Cardiac muscle cell (in vitro differentiated cells and primary cell): ENCODE data around the gene SLC9A3. TPM values are rescaled to one million over a fixed set of nuclear protein-coding genes. Genes with fewer than 3 reads are reported as not detected.

ENCODE experiments used
- DNase-seq, 2 donors: peaks; one replicate each; pipeline versions ENCODE4 v3.0.0 to v3.0.0-alpha.2; 2010 to 2017; ENCODE audit warnings: low read depth in 1 of 2, low spot score in 1 of 2
- H3K27ac ChIP-seq: fragments of 200-600 bp; sonication (generic); 2 replicates; pipeline ENCODE4 v1.5.1; 2016
- H3K27me3 ChIP-seq: fragments of 200-600 bp; sonication (generic); 2 replicates; pipeline ENCODE4 v1.6.0; 2016; ENCODE audit warnings: control low read depth
- H3K36me3 ChIP-seq: fragments of 200-600 bp; sonication (generic); 2 replicates; pipeline ENCODE4 v1.5.1; 2016; ENCODE audit warnings: control low read depth
- H3K4me1 ChIP-seq: fragments of 200-600 bp; sonication (generic); 2 replicates; pipeline ENCODE4 v1.8.1; 2017; ENCODE audit warnings: low read depth, mild to moderate bottlenecking, mixed run types
- H3K4me3 ChIP-seq: fragments of 200-600 bp; sonication (generic); 2 replicates; pipeline ENCODE4 v1.5.1; 2016; ENCODE audit warnings: mild to moderate bottlenecking
- H3K9me3 ChIP-seq: fragments of 200-600 bp; sonication (generic); 2 replicates; pipeline ENCODE4 v1.5.1; 2017; ENCODE audit warnings: low read depth, mild to moderate bottlenecking, control low read depth
- CTCF ChIP-seq: IDR thresholded peaks from 2 replicates; pipeline ENCODE4 v1.5.1; 2012; ENCODE audit warnings: low read depth, mild to moderate bottlenecking, low read length
- polyA plus RNA-seq: library from polyadenylated mRNA; unstranded; fragments of >200 nt; fragmentation: Nextera tagmentation; extraction: Ambion mirVana; gene quantifications from 2 replicates; pipeline ENCODE4 v1.2.1, GENCODE V29; 2016
- total RNA-seq: library from RNA; depleted of rRNA; stranded (reverse); fragments of >200 nt; gene quantifications from 2 replicates; pipeline ENCODE4 v1.2.3, GENCODE V29; 2016

Gene SLC9A3
- total and polyA plus RNA-seq, 2 experiments from 2014 or later: 4.8 to 15.3 TPM

GRCh38 chr5:428754-429452 is 95.3 kb downstream of the SLC9A3 start:
- no peak overlapping the region for H3K27ac ChIP-seq
- H3K27me3 ChIP-seq: no peaks in the 10 kb centered on the region
- H3K4me1 ChIP-seq: peaks cover 5% of the 10 kb centered on the region
- TF ChIP-seq CTCF: no peak
- no peak for DNase-seq
- no peaks in the 10 kb centered on the region for H3K9me3 ChIP-seq
- H3K36me3 ChIP-seq: no peaks in the 10 kb centered on the region
- no peak overlapping the region for H3K4me3 ChIP-seq

- H3K36me3 ChIP-seq: no peaks in the 10 kb centered on the region
- no peak overlapping the region for H3K27ac ChIP-seq
- TF ChIP-seq CTCF: no peak
- DNase-seq: no peak
- peaks cover 5% of the 10 kb centered on the region for H3K4me1 ChIP-seq
- H3K4me3 ChIP-seq: no peak overlapping the region
- H3K27me3 ChIP-seq: no peaks in the 10 kb centered on the region
- H3K9me3 ChIP-seq: no peaks in the 10 kb centered on the region
These were observed 96.0 kb downstream of the SLC9A3 start for GRCh38 chr5:428219-428618.

- Histone ChIP-seq H3K27ac (no peak overlapping the region), H3K27me3 (no peaks in the 10 kb centered on the region), H3K36me3 (no peaks in the 10 kb centered on the region), H3K4me1 (peaks cover 5% of the 10 kb centered on the region), H3K9me3 (no peaks in the 10 kb centered on the region), H3K4me3 (no peak overlapping the region)
- TF ChIP-seq CTCF: no peak
- no peak for DNase-seq
These were observed 96.7 kb downstream of the SLC9A3 start for GRCh38 chr5:427415-428087.

- no peak overlapping the region for H3K4me3 ChIP-seq
- no peak for TF ChIP-seq CTCF
- H3K36me3 ChIP-seq: no peaks in the 10 kb centered on the region
- H3K27me3 ChIP-seq: no peaks in the 10 kb centered on the region
- H3K9me3 ChIP-seq: no peaks in the 10 kb centered on the region
- H3K4me1 ChIP-seq: peaks cover 5% of the 10 kb centered on the region
- no peak overlapping the region for H3K27ac ChIP-seq
- DNase-seq: no peak
These were observed 97.8 kb downstream of the SLC9A3 start for GRCh38 chr5:426392-426976.

- no peaks in the 10 kb centered on the region for H3K27me3 ChIP-seq
- H3K36me3 ChIP-seq: no peaks in the 10 kb centered on the region
- peaks cover 4% of the 10 kb centered on the region for H3K4me1 ChIP-seq
- no peak overlapping the region for H3K4me3 ChIP-seq
- H3K27ac ChIP-seq: no peak overlapping the region
- H3K9me3 ChIP-seq: no peaks in the 10 kb centered on the region
- DNase-seq: peak in 1 of 2 donors; percentile 28
- TF ChIP-seq CTCF: peak; percentile 10
These were observed 98.5 kb downstream of the SLC9A3 start for GRCh38 chr5:425714-426113.
